Natural killer cell (primary cell): ENCODE data around the gene KCNC1. TPM values are rescaled to one million over a fixed set of nuclear protein-coding genes. Genes with fewer than 3 reads are reported as not detected.

Experiments used
- ATAC-seq, 3 donors: fragments of 150-1000 bp in 2 of 3; fragments of 200-7000 bp in 1 of 3; cut with Tn5 transposase; 1 replicate in 1 of 3; 2 replicates in 2 of 3; pipeline ENCODE4 v1.10.0; 2021; ENCODE audit warnings: mild to moderate bottlenecking in 2 of 3, moderate library complexity in 2 of 3
- DNase-seq, 2 donors: peaks; one replicate each; pipeline versions ENCODE4 v3.0.0 to v3.0.0-alpha.2; 2013 to 2021; ENCODE audit warnings: mixed read lengths in 1 of 2
- H3K27ac ChIP-seq: one replicate; pipeline ENCODE4 v1.5.1; 2013; ENCODE audit warnings: mild to moderate bottlenecking, low read length
- H3K27me3 ChIP-seq: one replicate; pipeline ENCODE4 v1.6.1; 2013; ENCODE audit warnings: low read length; ENCODE audit not compliant: control insufficient read depth, insufficient read depth
- H3K36me3 ChIP-seq: one replicate; pipeline ENCODE4 v1.6.1; 2013; ENCODE audit warnings: low read length; ENCODE audit not compliant: control insufficient read depth, insufficient read depth
- H3K4me1 ChIP-seq: one replicate; pipeline ENCODE4 v1.6.1; 2013; ENCODE audit warnings: low read length; ENCODE audit not compliant: control insufficient read depth, insufficient read depth
- H3K4me3 ChIP-seq: one replicate; pipeline ENCODE4 v1.5.1; 2013; ENCODE audit warnings: low read length
- H3K9me3 ChIP-seq: one replicate; pipeline ENCODE4 v1.6.1; 2013; ENCODE audit warnings: low read length; ENCODE audit not compliant: control insufficient read depth, insufficient read depth
- H3K27ac Mint-ChIP-seq, 2 donors: one replicate each; pipeline ENCODE4 v1.8.0; 2022; ENCODE audit warnings: mild to moderate bottlenecking in 2 of 2, mixed read lengths in 2 of 2, moderate library complexity in 1 of 2
- H3K27me3 Mint-ChIP-seq, 2 donors: one replicate each; pipeline ENCODE4 v1.8.0; 2022; ENCODE audit warnings: low read depth in 2 of 2, mixed read lengths in 2 of 2
- H3K36me3 Mint-ChIP-seq: one replicate; pipeline ENCODE4 v1.8.0; 2022; ENCODE audit warnings: mixed read lengths
- H3K4me1 Mint-ChIP-seq, 2 donors: one replicate each; pipeline ENCODE4 v1.8.0; 2022; ENCODE audit warnings: mixed read lengths in 2 of 2
- H3K4me3 Mint-ChIP-seq: one replicate; pipeline ENCODE4 v1.8.0; 2022; ENCODE audit warnings: mild to moderate bottlenecking, moderate library complexity, mixed read lengths
- H3K9me3 Mint-ChIP-seq, 2 donors: one replicate each; pipeline ENCODE4 v1.8.0; 2022; ENCODE audit warnings: mixed read lengths in 2 of 2
- WGBS: methylation state at CpG from one replicate; pipeline ENCODE4 v1.1.7; 2013; ENCODE audit warnings: missing lambda C conversion rate; ENCODE audit not compliant: insufficient coverage; 5-methylcytosine and 5-hydroxymethylcytosine counted together
- intact Hi-C: fragments of 100-400 bp; cut with micrococcal nuclease; formaldehyde crosslinking; loops from one replicate; pipeline ENCODE4 v1.14.2; 2022
- total RNA-seq, 4 donors: library from RNA; stranded (reverse); fragments of 120-200 nt in 1 of 4; gene quantifications; one replicate each; pipeline versions ENCODE4 v1.2.3 to v1.2.4, GENCODE V29; 2013 to 2022
- TF ChIP-seq, protein P1 (sequence below): fragments of 200-600 bp; IDR thresholded peaks from one replicate; pipeline ENCODE4 v1.8.0; 2022; ENCODE audit warnings: antibody characterized with exemption

KCNC1 gene
- total RNA-seq, 3 donors from 2014 or later (not counting 1 experiment from before 2014, with no cell fraction given), result not detected

GRCh38 chr11:17776212-17776875 lies 41.8 kb downstream of the KCNC1 start:
- Histone ChIP-seq H3K9me3 (no peaks in the 10 kb centered on the region), H3K4me3 (no peak overlapping the region), H3K27ac (no peak overlapping the region), H3K4me1 (no peaks in the 10 kb centered on the region), H3K36me3 (no peaks in the 10 kb centered on the region), H3K27me3 (no peaks in the 10 kb centered on the region)
- Mint-ChIP-seq H3K9me3 (no peaks in the 10 kb centered on the region), H3K27ac (no peak overlapping the region), H3K36me3 (no peaks in the 10 kb centered on the region), H3K4me3 (no peak overlapping the region), H3K27me3 (no peaks in the 10 kb centered on the region), H3K4me1 (no peaks in the 10 kb centered on the region)
- intact Hi-C loops, result no loop called here
- TF ChIP-seq, protein P1, sequence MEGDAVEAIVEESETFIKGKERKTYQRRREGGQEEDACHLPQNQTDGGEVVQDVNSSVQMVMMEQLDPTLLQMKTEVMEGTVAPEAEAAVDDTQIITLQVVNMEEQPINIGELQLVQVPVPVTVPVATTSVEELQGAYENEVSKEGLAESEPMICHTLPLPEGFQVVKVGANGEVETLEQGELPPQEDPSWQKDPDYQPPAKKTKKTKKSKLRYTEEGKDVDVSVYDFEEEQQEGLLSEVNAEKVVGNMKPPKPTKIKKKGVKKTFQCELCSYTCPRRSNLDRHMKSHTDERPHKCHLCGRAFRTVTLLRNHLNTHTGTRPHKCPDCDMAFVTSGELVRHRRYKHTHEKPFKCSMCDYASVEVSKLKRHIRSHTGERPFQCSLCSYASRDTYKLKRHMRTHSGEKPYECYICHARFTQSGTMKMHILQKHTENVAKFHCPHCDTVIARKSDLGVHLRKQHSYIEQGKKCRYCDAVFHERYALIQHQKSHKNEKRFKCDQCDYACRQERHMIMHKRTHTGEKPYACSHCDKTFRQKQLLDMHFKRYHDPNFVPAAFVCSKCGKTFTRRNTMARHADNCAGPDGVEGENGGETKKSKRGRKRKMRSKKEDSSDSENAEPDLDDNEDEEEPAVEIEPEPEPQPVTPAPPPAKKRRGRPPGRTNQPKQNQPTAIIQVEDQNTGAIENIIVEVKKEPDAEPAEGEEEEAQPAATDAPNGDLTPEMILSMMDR, result no peak
- no peak for ATAC-seq
- DNase-seq, result no peak
- WGBS, result 80% methylated on average over 14 of the region's 15 CpGs

DNA sequence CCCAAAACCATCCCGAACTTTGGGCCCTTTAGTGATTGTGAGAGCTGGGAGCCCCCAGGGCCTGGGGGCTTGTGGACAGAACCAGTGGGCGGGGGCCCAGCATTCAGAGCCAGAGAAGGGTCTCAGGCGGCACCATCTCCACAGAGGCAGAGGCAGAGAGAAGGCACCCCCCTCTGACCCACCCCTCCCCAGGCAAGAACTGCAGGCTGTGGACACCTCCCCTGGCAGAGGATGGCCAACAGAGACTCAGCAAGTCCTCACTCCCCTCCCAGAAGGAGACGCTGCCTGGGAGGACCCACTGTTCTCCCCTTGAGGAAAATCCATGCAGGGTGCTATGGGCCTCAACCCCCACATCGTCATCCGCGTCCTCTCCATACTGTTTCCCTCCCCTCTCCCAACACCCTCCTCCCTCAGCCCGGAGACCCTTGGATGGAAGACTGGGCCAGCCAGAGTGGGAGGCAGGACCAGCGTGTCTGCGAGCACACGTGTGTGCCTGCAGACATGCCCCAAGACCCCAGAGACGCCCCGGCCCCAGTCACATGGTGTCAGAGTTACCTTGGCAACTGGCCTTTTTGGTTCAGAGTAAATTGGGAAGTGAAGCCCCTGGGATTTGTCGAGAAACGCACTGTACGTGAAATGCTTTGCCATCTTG lies 42.6 kb downstream of the KCNC1 start:
- Histone ChIP-seq H3K27ac (no peak overlapping the region), H3K36me3 (no peaks in the 10 kb centered on the region), H3K9me3 (no peaks in the 10 kb centered on the region), H3K4me3 (no peak overlapping the region), H3K27me3 (no peaks in the 10 kb centered on the region), H3K4me1 (no peaks in the 10 kb centered on the region)
- intact Hi-C loops, result no loop called here
- 85% methylated on average over 16 of the region's 16 CpGs for WGBS
- H3K9me3 Mint-ChIP-seq, result no peaks in the 10 kb centered on the region
- H3K27ac Mint-ChIP-seq, result no peak overlapping the region
- TF ChIP-seq, protein P1, result no peak
- H3K4me1 Mint-ChIP-seq, result no peaks in the 10 kb centered on the region
- no peaks in the 10 kb centered on the region for H3K36me3 Mint-ChIP-seq
- H3K4me3 Mint-ChIP-seq, result no peak overlapping the region
- no peaks in the 10 kb centered on the region for H3K27me3 Mint-ChIP-seq
- ATAC-seq (no peak), DNase-seq (no peak)

DNA sequence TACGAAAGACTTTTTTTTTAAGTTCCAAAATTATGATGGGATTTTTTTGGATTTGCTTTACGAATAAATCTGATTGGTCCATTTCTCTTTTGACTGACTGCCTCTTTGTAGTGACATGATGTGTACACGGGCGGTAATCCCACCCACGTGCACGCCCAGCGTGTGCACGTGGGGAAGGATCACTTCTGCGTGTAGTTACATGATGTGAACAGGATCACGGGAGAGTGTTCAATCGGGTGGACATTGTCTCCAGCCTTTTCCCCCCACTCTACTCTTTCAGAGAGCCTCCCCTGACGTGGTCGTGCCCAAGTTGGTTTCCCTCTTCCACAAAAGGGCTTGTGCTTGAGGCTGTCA lies 43.1 kb downstream of the KCNC1 start:
- Mint-ChIP-seq H3K4me3 (no peak overlapping the region), H3K27me3 (no peaks in the 10 kb centered on the region), H3K27ac (no peak overlapping the region), H3K4me1 (no peaks in the 10 kb centered on the region), H3K9me3 (no peaks in the 10 kb centered on the region), H3K36me3 (no peaks in the 10 kb centered on the region)
- DNase-seq (no peak), ATAC-seq (no peak)
- Histone ChIP-seq H3K4me1 (no peaks in the 10 kb centered on the region), H3K27ac (no peak overlapping the region), H3K27me3 (no peaks in the 10 kb centered on the region), H3K9me3 (no peaks in the 10 kb centered on the region), H3K4me3 (no peak overlapping the region), H3K36me3 (no peaks in the 10 kb centered on the region)
- WGBS, result 90% methylated on average over 13 of the region's 13 CpGs
- TF ChIP-seq, protein P1, result no peak
- intact Hi-C loops, result no loop called here

GRCh38 chr11:17778352-17778751 lies 43.8 kb downstream of the KCNC1 start:
- Histone ChIP-seq H3K4me1 (no peaks in the 10 kb centered on the region), H3K27ac (no peak overlapping the region), H3K36me3 (no peaks in the 10 kb centered on the region), H3K9me3 (no peaks in the 10 kb centered on the region), H3K4me3 (no peak overlapping the region), H3K27me3 (no peaks in the 10 kb centered on the region)
- H3K9me3 Mint-ChIP-seq, result no peaks in the 10 kb centered on the region
- ATAC-seq (no peak), DNase-seq (no peak)
- TF ChIP-seq, protein P1, result no peak
- no peak overlapping the region for H3K4me3 Mint-ChIP-seq
- intact Hi-C loops, result no loop called here
- H3K36me3 Mint-ChIP-seq, result no peaks in the 10 kb centered on the region
- H3K27ac Mint-ChIP-seq, result no peak overlapping the region
- no peaks in the 10 kb centered on the region for H3K4me1 Mint-ChIP-seq
- H3K27me3 Mint-ChIP-seq, result no peaks in the 10 kb centered on the region
- WGBS, result 89% methylated on average over 5 of the region's 5 CpGs
